T-helper 2 cell treated with Interferon-gamma antibody and Interleukin-4, amounts not matched to agents 5 μg/mL and 100 μg/mL, for 36 hours (primary cell): Measurements from ENCODE around the gene SPTBN1.

Experiments
- DNase-seq: peaks from one replicate; pipeline ENCODE4 v3.0.0; 2021; ENCODE audit warnings: low spot score
- H3K27ac Mint-ChIP-seq: one replicate; pipeline ENCODE4 v1.8.0; 2021; ENCODE audit warnings: mild to moderate bottlenecking, mixed read lengths
- H3K27me3 Mint-ChIP-seq: one replicate; pipeline ENCODE4 v1.8.0; 2021; ENCODE audit warnings: low read depth, mixed read lengths
- H3K36me3 Mint-ChIP-seq: one replicate; pipeline ENCODE4 v1.8.0; 2021; ENCODE audit warnings: low read depth, mixed read lengths
- H3K4me1 Mint-ChIP-seq: one replicate; pipeline ENCODE4 v1.8.0; 2021; ENCODE audit warnings: low read depth, mixed read lengths
- H3K4me3 Mint-ChIP-seq: one replicate; pipeline ENCODE4 v1.8.0; 2022; ENCODE audit warnings: mild to moderate bottlenecking, moderate library complexity, mixed read lengths
- H3K9me3 Mint-ChIP-seq: one replicate; pipeline ENCODE4 v1.8.0; 2021; ENCODE audit warnings: mixed read lengths

The SPTBN1 gene

DNA sequence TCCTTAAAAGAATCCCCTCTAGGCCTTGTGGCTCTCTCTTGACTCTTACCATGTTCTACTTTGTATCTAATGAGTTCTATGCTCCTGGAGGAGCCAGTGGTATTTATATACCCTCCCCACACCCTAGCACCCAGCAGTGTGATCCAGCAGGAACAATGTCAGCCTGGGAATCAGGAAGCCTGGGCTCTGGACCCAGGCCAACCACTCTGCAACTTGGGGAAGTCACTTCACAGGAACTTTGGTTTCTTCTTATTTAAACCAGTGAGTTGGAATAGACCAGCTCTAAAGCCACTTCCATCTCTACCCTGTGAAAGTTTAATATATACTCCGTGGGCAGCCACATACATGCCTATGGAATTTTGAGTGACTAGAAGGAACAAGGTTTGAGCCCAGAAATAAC lies 11.6 kb upstream of the SPTBN1 start:
- no peaks in the 10 kb centered on the region for H3K9me3 Mint-ChIP-seq
- peaks cover 4% of the 10 kb centered on the region for H3K27me3 Mint-ChIP-seq
- H3K27ac Mint-ChIP-seq, result no peak overlapping the region
- DNase-seq, result no peak
- H3K36me3 Mint-ChIP-seq, result no peaks in the 10 kb centered on the region
- no peaks in the 10 kb centered on the region for H3K4me1 Mint-ChIP-seq
- H3K4me3 Mint-ChIP-seq, result no peak overlapping the region

DNA sequence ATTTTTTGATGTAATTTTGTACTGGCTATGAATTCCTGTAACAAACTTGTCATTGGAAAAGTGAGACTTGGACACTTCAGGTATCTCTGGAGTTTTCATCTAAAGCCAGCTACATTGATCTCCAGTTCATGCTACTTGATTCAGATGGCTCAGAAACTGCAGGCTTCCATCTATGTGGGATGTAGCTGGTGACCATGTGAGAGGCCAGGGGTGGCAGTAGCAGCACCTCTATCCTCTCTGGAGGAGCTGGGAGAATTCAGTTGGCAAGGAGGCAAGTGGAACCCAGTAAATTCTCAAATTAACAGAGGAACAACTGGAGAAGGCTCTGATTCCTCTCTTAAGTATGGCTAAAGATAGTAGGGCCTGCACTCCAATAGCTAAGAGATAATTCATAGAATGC lies 10.0 kb upstream of the SPTBN1 start:
- no peak overlapping the region for H3K27ac Mint-ChIP-seq
- H3K36me3 Mint-ChIP-seq, result no peaks in the 10 kb centered on the region
- DNase-seq, result no peak
- no peaks in the 10 kb centered on the region for H3K4me1 Mint-ChIP-seq
- H3K9me3 Mint-ChIP-seq, result no peaks in the 10 kb centered on the region
- peaks cover 4% of the 10 kb centered on the region for H3K27me3 Mint-ChIP-seq
- no peak overlapping the region for H3K4me3 Mint-ChIP-seq

DNA sequence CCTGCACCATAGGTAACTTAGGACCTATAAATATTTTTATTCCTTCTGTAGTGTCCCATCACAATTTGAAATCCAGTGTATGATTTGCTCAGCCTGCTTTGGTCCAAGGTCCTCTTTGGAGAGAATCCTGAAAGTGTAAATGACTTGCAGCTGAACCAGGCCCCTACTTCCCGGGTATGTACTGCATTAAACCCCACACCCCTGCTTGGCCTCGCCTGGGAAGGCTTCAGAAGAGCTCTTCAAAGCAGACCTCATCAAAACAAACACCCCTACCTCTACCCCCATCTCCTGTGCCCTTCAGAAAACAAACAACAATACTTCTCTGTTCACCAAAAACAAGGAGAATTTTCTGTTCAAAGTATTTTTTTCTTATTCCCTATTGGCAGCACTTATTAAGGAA lies 9.5 kb upstream of the SPTBN1 start:
- Mint-ChIP-seq H3K27ac (no peak overlapping the region), H3K27me3 (peaks cover 4% of the 10 kb centered on the region), H3K4me1 (no peaks in the 10 kb centered on the region)

DNA sequence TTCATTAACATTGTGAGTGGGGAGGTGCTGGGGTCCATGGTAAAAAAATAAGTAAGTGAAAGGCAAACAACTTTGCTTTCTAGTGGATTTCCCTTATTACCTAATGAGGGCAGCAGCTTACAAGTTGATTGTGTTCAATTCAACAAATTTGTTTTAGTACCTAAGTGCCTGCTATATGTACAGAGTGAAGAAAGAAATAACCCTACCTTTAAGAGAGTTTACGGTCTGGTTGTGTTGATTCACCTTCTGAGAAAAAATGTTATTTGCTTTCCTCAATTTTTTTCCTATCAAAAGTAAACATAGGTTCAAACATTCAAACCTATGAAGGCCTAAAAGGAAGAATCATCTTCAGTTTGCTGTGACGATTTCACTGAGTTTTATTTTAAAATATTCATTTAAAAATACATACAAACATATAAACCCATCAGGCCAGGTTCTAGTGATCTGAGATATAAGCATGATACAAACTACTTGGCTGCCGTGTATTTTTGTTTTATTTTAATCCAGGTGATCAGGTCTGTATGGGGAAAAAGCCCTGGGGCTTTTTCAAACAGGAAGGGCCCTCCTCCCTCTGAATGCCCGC lies 1.5 kb upstream of the SPTBN1 start:
- H3K4me3 Mint-ChIP-seq, result peak overlapping the region; percentile 36
- no peak for DNase-seq
- peaks cover 44% of the 10 kb centered on the region for H3K27me3 Mint-ChIP-seq
- no peaks in the 10 kb centered on the region for H3K36me3 Mint-ChIP-seq
- H3K9me3 Mint-ChIP-seq, result no peaks in the 10 kb centered on the region
- peaks cover 6% of the 10 kb centered on the region for H3K4me1 Mint-ChIP-seq
- H3K27ac Mint-ChIP-seq, result no peak overlapping the region

More for the DNA sequence above, 9.5 kb upstream of the SPTBN1 start:
- H3K4me3 Mint-ChIP-seq, result no peak overlapping the region
- no peaks in the 10 kb centered on the region for H3K9me3 Mint-ChIP-seq
- H3K36me3 Mint-ChIP-seq, result no peaks in the 10 kb centered on the region
- DNase-seq, result no peak

DNA sequence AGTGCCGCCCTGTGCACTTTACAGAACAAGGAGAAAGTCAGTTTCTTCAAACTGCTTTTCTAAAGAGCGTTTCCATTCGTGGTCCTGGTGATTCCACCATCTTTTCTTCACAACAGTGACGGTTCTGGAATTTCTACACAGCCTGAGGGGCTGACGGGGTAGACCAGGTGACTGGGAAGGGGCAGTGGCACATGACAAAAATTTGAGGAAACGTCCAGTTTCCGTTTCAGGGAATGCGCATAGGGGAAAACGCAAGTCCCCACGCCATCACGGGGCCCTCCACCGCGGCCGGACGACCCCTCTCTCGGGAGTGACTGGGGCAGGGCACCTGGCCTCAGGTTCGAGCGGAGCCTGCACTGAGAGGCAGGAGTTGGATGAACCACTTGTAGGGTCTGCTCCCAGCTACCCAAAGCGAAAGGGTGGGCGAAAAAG lies 980 bp upstream of the SPTBN1 start:
- DNase-seq, result no peak
- H3K36me3 Mint-ChIP-seq, result no peaks in the 10 kb centered on the region
- peaks cover 6% of the 10 kb centered on the region for H3K4me1 Mint-ChIP-seq
- H3K27ac Mint-ChIP-seq, result no peak overlapping the region
- peaks cover 49% of the 10 kb centered on the region for H3K27me3 Mint-ChIP-seq
- H3K4me3 Mint-ChIP-seq, result peak overlapping the region; percentile 36
- H3K9me3 Mint-ChIP-seq, result no peaks in the 10 kb centered on the region

DNA sequence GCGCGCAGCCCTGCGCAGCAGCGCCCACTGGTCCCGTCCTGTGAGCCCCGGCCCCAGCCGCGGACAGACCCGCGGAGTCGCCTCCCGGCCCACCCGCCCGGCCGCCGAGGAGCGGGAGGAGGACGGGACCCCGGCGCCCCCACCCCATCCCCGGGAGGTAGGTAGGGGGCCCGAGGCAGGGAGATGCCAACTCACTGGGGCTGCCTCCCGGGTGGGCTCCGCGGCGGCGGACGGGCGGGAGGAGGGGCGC lies 160 bp downstream of the SPTBN1 start:
- Mint-ChIP-seq H3K27me3 (peaks cover 58% of the 10 kb centered on the region), H3K36me3 (no peaks in the 10 kb centered on the region), H3K9me3 (no peaks in the 10 kb centered on the region)

DNA sequence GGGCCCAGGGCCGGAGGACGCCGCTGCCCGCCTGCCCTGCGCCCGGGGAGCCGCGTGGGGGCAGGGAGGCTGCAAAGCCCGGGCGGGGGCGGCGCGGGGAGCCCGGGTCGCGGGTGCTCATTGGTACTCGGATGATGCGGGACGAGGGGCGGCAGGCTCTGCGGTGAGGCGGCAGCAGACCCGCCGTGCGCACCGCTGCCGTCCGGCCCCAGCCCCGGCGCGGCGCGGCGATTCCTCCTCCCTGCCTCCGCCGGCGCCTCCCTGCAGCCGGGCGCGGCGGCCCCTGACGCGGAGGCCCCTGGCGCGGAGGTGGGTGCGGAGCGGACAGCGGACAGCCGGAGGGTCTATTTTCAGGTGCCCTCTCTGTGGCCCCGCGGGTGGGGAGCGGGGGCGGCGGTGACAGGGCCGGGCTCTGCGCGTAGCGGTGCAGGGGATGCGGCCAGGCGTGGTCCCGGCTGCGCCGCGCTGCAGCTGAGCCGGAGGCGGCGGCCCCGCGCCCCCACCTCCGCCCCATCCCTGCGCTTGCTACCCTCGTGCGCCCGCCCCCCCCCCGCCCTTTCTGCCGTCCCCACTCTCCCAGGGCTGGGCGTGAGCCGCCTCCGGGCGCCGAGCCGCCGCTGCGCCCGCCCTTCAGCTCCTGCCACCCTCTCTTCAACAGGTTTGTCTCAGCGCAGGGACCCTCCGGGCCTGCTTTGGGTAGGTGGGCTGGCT lies 640 bp downstream of the SPTBN1 start:
- DNase-seq, result peak; percentile 4
- Mint-ChIP-seq H3K27me3 (peaks cover 63% of the 10 kb centered on the region), H3K4me3 (peak overlapping the region; percentile 81), H3K4me1 (peaks cover 6% of the 10 kb centered on the region), H3K27ac (no peak overlapping the region), H3K36me3 (no peaks in the 10 kb centered on the region), H3K9me3 (no peaks in the 10 kb centered on the region)

More for the DNA sequence above, 160 bp downstream of the SPTBN1 start:
- no peak overlapping the region for H3K27ac Mint-ChIP-seq
- DNase-seq, result no peak
- peaks cover 6% of the 10 kb centered on the region for H3K4me1 Mint-ChIP-seq
- no peak overlapping the region for H3K4me3 Mint-ChIP-seq

DNA sequence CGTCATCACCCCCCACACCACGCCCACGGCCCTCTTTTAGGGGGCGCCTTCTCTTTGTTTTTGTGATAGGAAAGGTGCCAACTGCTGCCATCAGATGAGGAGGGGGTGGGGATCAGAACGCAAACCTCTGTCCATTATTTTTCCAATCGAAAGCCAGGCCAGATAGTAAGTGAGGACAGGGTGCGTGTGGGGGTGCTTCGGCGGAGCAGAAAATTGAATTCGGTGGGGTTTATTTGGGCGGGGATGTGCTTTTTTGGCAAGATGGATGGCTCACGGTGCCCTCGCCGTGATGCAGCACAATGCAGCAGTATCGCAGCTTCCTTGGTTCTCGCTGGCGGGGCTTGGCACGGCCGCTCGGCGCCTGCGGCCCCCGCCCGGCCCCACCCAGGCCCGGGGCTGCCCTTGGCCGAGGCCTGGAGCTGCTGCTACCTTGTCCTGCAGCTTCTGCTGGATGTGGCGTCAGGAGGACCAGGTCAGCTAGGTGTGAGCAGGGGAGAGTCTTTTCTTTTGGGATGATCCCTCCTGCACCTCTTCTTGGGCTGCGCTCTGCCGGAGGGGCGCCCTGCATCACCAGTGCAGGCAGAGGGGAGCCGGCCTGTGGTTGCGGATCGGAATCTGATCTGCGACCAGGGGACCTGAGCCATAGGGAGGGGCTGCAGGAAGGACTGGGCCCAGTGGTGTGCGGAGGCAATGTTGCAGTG lies 1.3 kb downstream of the SPTBN1 start:
- peaks cover 6% of the 10 kb centered on the region for H3K4me1 Mint-ChIP-seq
- H3K9me3 Mint-ChIP-seq, result no peaks in the 10 kb centered on the region
- peak overlapping the region; percentile 27 for H3K27ac Mint-ChIP-seq
- H3K4me3 Mint-ChIP-seq, result peak overlapping the region; percentile 81
- DNase-seq, result no peak
- peaks cover 64% of the 10 kb centered on the region for H3K27me3 Mint-ChIP-seq
- no peaks in the 10 kb centered on the region for H3K36me3 Mint-ChIP-seq

DNA sequence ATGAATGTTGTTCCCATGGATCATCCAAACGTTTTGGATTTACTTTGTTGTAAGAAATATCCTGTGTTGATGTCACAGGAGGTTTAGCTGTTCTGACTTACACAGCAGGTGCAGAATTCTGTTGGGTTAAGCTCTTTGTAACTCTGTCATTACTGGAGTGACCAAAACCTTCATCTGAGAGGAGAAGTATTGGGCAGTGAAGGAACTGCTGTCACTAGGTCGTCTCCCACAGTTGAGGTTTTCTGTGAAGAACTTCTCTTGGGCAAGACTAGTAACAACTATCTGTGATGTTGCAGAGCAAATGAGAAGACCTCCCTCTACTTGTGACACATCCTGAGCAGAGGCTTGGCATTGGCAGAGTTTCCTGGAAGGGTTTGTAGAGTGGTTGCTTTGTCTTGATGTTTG lies 2.9 kb downstream of the SPTBN1 start:
- no peaks in the 10 kb centered on the region for H3K36me3 Mint-ChIP-seq
- DNase-seq, result no peak
- H3K27ac Mint-ChIP-seq, result no peak overlapping the region
- no peak overlapping the region for H3K4me3 Mint-ChIP-seq
- peaks cover 6% of the 10 kb centered on the region for H3K4me1 Mint-ChIP-seq
- no peaks in the 10 kb centered on the region for H3K9me3 Mint-ChIP-seq
- peaks cover 71% of the 10 kb centered on the region for H3K27me3 Mint-ChIP-seq

DNA sequence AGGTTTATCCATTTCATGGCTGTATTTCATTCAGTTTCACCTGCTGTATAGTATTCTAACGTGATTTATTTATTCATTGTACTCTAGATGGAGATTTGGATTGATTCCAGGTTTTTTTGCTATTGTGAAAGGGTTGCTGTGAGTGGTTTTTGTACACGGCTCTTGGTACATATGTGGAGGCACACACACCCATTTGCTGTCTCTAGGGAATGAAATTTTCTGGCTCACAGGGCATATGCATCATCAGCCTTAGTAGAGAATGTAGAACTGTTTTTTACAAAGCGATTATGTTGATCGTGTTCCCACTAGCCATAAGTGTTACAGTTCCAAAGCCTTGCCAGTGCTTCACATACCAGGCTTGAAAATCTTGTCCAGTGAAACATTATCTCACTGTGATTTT lies 5.1 kb downstream of the SPTBN1 start:
- Mint-ChIP-seq H3K27ac (no peak overlapping the region), H3K27me3 (peaks cover 58% of the 10 kb centered on the region), H3K4me3 (no peak overlapping the region), H3K4me1 (peaks cover 6% of the 10 kb centered on the region), H3K36me3 (no peaks in the 10 kb centered on the region), H3K9me3 (no peaks in the 10 kb centered on the region)
- no peak for DNase-seq

DNA sequence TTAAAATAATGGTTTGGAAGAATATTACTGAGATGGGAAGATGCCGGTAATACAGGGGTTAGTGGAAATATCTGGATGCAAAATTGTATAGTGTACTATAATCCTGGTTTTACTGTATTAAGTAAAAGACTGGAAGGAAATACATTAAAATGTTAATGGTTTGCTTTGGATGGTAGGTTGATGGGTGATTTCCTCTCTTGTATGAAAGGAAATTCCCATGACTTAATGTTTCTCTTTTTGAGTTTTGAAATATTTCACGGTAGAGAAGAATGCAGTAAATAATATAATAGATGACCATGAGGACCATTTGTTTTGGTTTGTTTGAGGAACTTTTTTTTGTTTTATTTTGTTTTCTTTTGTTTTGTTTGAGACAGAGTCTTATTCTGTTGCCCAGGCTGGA lies 8.2 kb downstream of the SPTBN1 start:
- DNase-seq, result no peak
- Mint-ChIP-seq H3K36me3 (no peaks in the 10 kb centered on the region), H3K9me3 (no peaks in the 10 kb centered on the region), H3K4me3 (no peak overlapping the region), H3K27ac (no peak overlapping the region), H3K27me3 (peaks cover 40% of the 10 kb centered on the region), H3K4me1 (no peaks in the 10 kb centered on the region)

DNA sequence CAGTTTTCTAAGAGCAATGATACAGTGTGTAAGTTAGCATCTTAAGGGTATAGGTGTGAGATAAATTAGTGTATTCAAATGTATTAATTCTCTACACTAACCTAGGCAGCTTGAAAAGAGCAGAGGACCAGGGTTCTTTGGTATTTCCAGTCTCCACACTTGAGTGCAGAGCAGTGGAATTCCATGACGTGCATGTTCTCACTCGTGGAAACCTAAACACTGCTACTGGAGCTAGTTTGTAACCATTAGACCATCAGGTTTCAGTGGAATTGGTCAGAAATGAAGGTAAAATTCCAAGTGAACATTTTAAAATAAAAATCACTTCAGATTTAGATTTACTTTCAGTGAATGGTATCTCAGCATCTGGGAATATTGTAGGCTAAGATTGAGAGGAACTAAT lies 9.0 kb downstream of the SPTBN1 start:
- no peak for DNase-seq
- Mint-ChIP-seq H3K4me1 (no peaks in the 10 kb centered on the region), H3K36me3 (no peaks in the 10 kb centered on the region), H3K27ac (no peak overlapping the region), H3K27me3 (peaks cover 32% of the 10 kb centered on the region), H3K9me3 (no peaks in the 10 kb centered on the region), H3K4me3 (no peak overlapping the region)

DNA sequence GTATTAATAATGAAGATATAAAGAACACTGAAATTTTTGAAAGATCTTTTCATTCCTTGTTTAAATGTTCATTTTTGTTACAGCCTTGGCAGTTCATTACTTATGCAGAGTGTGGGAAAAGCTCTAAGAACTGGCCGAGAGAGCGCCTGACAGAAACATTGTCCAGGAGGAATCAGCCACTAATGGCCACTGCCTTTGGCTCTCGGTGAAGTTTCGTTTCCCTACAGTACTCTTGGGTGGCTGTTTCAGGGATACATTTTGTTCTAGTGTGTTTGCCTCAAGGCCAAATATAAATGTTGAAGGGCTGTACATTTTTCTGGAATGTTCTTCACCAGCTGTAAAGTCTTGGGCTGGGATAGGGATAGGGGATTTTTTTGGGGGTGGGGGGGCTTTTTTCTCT lies 10.7 kb downstream of the SPTBN1 start:
- Mint-ChIP-seq H3K36me3 (no peaks in the 10 kb centered on the region), H3K9me3 (no peaks in the 10 kb centered on the region), H3K27ac (no peak overlapping the region), H3K27me3 (peaks cover 19% of the 10 kb centered on the region), H3K4me3 (no peak overlapping the region), H3K4me1 (no peaks in the 10 kb centered on the region)
- DNase-seq, result no peak

DNA sequence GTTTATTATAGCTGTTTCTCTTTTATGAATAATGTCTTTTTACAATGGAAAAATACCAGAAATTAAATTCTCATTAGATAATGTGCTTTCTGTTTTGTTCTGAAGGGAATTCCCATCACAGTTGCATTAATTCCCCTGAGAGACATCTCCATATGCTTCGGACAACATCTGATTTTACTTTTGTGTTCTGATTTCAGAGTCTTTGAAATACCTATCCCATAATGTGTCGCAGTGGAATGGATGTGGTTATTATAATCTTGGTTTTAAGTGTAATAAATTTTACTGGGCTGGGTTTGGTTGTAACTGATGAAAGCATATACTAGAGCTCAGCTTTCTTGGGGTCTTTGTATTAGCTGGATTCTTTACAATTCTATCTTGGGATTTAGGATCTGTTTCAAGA lies 12.5 kb downstream of the SPTBN1 start:
- no peak overlapping the region for H3K4me3 Mint-ChIP-seq

More for the DNA sequence above, 12.5 kb downstream of the SPTBN1 start:
- no peak overlapping the region for H3K27ac Mint-ChIP-seq
- H3K4me1 Mint-ChIP-seq, result no peaks in the 10 kb centered on the region
- peaks cover 11% of the 10 kb centered on the region for H3K27me3 Mint-ChIP-seq
- no peaks in the 10 kb centered on the region for H3K36me3 Mint-ChIP-seq
- no peak for DNase-seq
- no peaks in the 10 kb centered on the region for H3K9me3 Mint-ChIP-seq
